GM23338 (cell line): ENCODE data around the gene MYH7. TPM values are rescaled to one million over a fixed set of nuclear protein-coding genes. Genes with fewer than 3 reads are reported as not detected.

Source experiments
- ATAC-seq: fragments of 200-7000 bp; cut with Tn5 transposase; 3 replicates; pipeline ENCODE4 v1.9.1; 2020
- DNase-seq: peaks from one replicate; pipeline ENCODE4 v3.0.0-alpha.2; 2015; ENCODE audit warnings: low spot score
- H2AFZ ChIP-seq: fragments of 200-600 bp; sonication (generic); 2 replicates; pipeline ENCODE4 v1.8.0; 2016; ENCODE audit warnings: antibody characterized with exemption, mild to moderate bottlenecking, moderate library complexity
- H3F3A ChIP-seq: fragments of 200-600 bp; sonication (generic); replicated peaks from 2 replicates; pipeline ENCODE4 v1.8.0; 2017; ENCODE audit warnings: antibody characterized with exemption, mixed run types, low read depth
- H3K27ac ChIP-seq: fragments of 200-600 bp; sonication (generic); 2 replicates; pipeline ENCODE4 v1.6.1; 2016; ENCODE audit warnings: low read depth
- H3K27me3 ChIP-seq: fragments of 200-600 bp; sonication (generic); 2 replicates; pipeline ENCODE4 v1.8.0; 2016; ENCODE audit warnings: mild to moderate bottlenecking, mixed run types, moderate library complexity; ENCODE audit not compliant: insufficient read depth
- H3K36me3 ChIP-seq: fragments of 200-600 bp; sonication (generic); 2 replicates; pipeline ENCODE4 v1.8.0; 2016; ENCODE audit warnings: mild to moderate bottlenecking; ENCODE audit not compliant: insufficient read depth
- H3K4me1 ChIP-seq: fragments of 200-600 bp; sonication (generic); 2 replicates; pipeline ENCODE4 v1.8.0; 2016; ENCODE audit warnings: mild to moderate bottlenecking, moderate library complexity; ENCODE audit not compliant: insufficient read depth
- H3K4me2 ChIP-seq: fragments of 200-600 bp; sonication (generic); 2 replicates; pipeline ENCODE4 v1.7.1; 2017; ENCODE audit warnings: mixed run types
- H3K4me3 ChIP-seq: fragments of 200-600 bp; sonication (generic); 2 replicates; pipeline ENCODE4 v1.6.1; 2016; ENCODE audit warnings: mixed run types
- H3K79me2 ChIP-seq: fragments of 200-600 bp; sonication (generic); replicated peaks from 2 replicates; pipeline ENCODE4 v1.8.0; 2017; ENCODE audit warnings: mild to moderate bottlenecking; ENCODE audit not compliant: insufficient read depth
- H3K9me2 ChIP-seq: fragments of 200-600 bp; sonication (generic); 2 replicates; pipeline ENCODE4 v1.8.0; 2017; ENCODE audit not compliant: insufficient read depth
- H4K20me1 ChIP-seq: fragments of 200-600 bp; sonication (generic); replicated peaks from 2 replicates; pipeline ENCODE4 v1.8.0; 2017; ENCODE audit warnings: mild to moderate bottlenecking; ENCODE audit not compliant: insufficient read depth
- H3K27ac Mint-ChIP-seq: 2 replicates; pipeline ENCODE4 v1.8.0; 2020; ENCODE audit warnings: inconsistent platforms, mild to moderate bottlenecking, moderate library complexity, mixed read lengths
- H3K27me3 Mint-ChIP-seq: 3 replicates; pipeline ENCODE4 v1.8.0; 2022; ENCODE audit warnings: low read depth, mild to moderate bottlenecking, moderate library complexity, mixed read lengths, inconsistent platforms; ENCODE audit not compliant: insufficient read depth, poor library complexity
- H3K36me3 Mint-ChIP-seq: 3 replicates; pipeline ENCODE4 v1.8.0; 2021; ENCODE audit warnings: low read depth, mild to moderate bottlenecking, inconsistent platforms, moderate library complexity, mixed read lengths
- H3K4me1 Mint-ChIP-seq: 3 replicates; pipeline ENCODE4 v1.8.0; 2020; ENCODE audit warnings: mild to moderate bottlenecking, inconsistent platforms, mixed read lengths
- H3K4me3 Mint-ChIP-seq: 3 replicates; pipeline ENCODE4 v1.8.0; 2021; ENCODE audit warnings: moderate library complexity, mild to moderate bottlenecking, inconsistent platforms, mixed read lengths
- H3K9me3 Mint-ChIP-seq: 3 replicates; pipeline ENCODE4 v1.8.0; 2020; ENCODE audit warnings: moderate library complexity, mild to moderate bottlenecking, inconsistent platforms, mixed read lengths
- CTCF ChIP-seq, 2 experiments: fragments of 200-600 bp in 1 of 2; sonication (generic) in 1 of 2; conservative IDR thresholded peaks; 2 replicates each; pipeline versions ENCODE4 v1.5.1 to v1.6.1; 2016 to 2017; ENCODE audit warnings: antibody characterized with exemption in 2 of 2, low read depth in 2 of 2, mild to moderate bottlenecking in 2 of 2, moderate library complexity in 1 of 2
- EZH2 ChIP-seq: fragments of 200-600 bp; sonication (generic); IDR thresholded peaks from one replicate; pipeline ENCODE4 v1.8.0; 2017; ENCODE audit warnings: antibody characterized with exemption, mild to moderate bottlenecking, low read depth; ENCODE audit not compliant: unreplicated experiment
- JUNB ChIP-seq: IDR thresholded peaks from one replicate; pipeline ENCODE4 v1.6.1; 2016; ENCODE audit warnings: antibody characterized with exemption; ENCODE audit not compliant: unreplicated experiment
- NANOG ChIP-seq: IDR thresholded peaks from 2 replicates; pipeline ENCODE4 v1.6.1; 2016; ENCODE audit warnings: antibody characterized with exemption, borderline replicate concordance
- POLR2AphosphoS5 ChIP-seq: IDR thresholded peaks from 2 replicates; pipeline ENCODE4 v1.6.1; 2016; ENCODE audit warnings: antibody characterized with exemption, low read depth
- REST ChIP-seq: IDR thresholded peaks from one replicate; pipeline ENCODE4 v1.6.1; 2018; ENCODE audit warnings: antibody characterized with exemption; ENCODE audit not compliant: unreplicated experiment
- STAT1 ChIP-seq: IDR thresholded peaks from one replicate; pipeline ENCODE4 v1.6.1; 2016; ENCODE audit warnings: antibody characterized with exemption; ENCODE audit not compliant: unreplicated experiment
- ZNF331 ChIP-seq: fragments of 250-450 bp; sonication (Bioruptor Pico); IDR thresholded peaks from 2 replicates; pipeline ENCODE4 v1.5.0; 2020; ENCODE audit warnings: low read depth, mild to moderate bottlenecking, moderate library complexity
- polyA plus RNA-seq: library from polyadenylated mRNA; unstranded; fragments of >200 nt; fragmentation: Nextera tagmentation; extraction: Ambion mirVana; gene quantifications from 2 replicates; pipeline ENCODE4 v1.2.1, GENCODE V29; 2016
- total RNA-seq: library from RNA; depleted of rRNA; stranded (reverse); fragments of >200 nt; shearing (Covaris generic); gene quantifications from 2 replicates; pipeline ENCODE4 v1.2.3, GENCODE V29; 2014

MYH7 gene
- total and polyA plus RNA-seq, 2 experiments from 2014 or later = not detected

GRCh38 chr14:23403139-23403438 is 32.4 kb downstream of the MYH7 start:
- H4K20me1 ChIP-seq = no peaks in the 10 kb centered on the region
- no peaks in the 10 kb centered on the region for H3F3A ChIP-seq
- no peak overlapping the region for H3K4me3 Mint-ChIP-seq
- no peaks in the 10 kb centered on the region; the same call in 2 of the 3 replicates for H3K36me3 Mint-ChIP-seq
- no peak for ATAC-seq
- no peaks in the 10 kb centered on the region for H3K36me3 ChIP-seq
- no peak overlapping the region for H3K27ac ChIP-seq
- H3K4me1 ChIP-seq = no peaks in the 10 kb centered on the region
- H3K4me2 ChIP-seq = no peak overlapping the region
- no peak overlapping the region for H2AFZ ChIP-seq
- no peaks in the 10 kb centered on the region for H3K27me3 ChIP-seq
- H3K79me2 ChIP-seq = no peaks in the 10 kb centered on the region
- no peak for DNase-seq
- peaks cover 23% of the 10 kb centered on the region for H3K27me3 Mint-ChIP-seq
- H3K27ac Mint-ChIP-seq = no peak overlapping the region
- H3K4me1 Mint-ChIP-seq = peaks cover 6% of the 10 kb centered on the region; the same call in 1 of the 3 replicates
- H3K9me3 Mint-ChIP-seq = no peaks in the 10 kb centered on the region; the same call in 2 of the 3 replicates
- H3K4me3 ChIP-seq = no peak overlapping the region
- TF ChIP-seq NANOG (no peak), EZH2 (no peak), ZNF331 (CRISPR knock-in tag) (no peak)
- H3K9me2 ChIP-seq = no peaks in the 10 kb centered on the region; the same call in 1 of the 2 replicates

- TF ChIP-seq POLR2AphosphoS5 (no peak), JUNB (no peak), STAT1 (no peak), REST (no peak), CTCF (conservative IDR thresholded peaks at IDR 0.05; ENCODE audit: low read depth in 2 of 2) (no peak), ZNF331 (CRISPR knock-in tag) (no peak), NANOG (no peak)
- Histone ChIP-seq H3K4me2 (no peak overlapping the region), H3K9me2 (no peaks in the 10 kb centered on the region; the same call in 1 of the 2 replicates), H3K4me3 (no peak overlapping the region), H3K79me2 (no peaks in the 10 kb centered on the region), H3K4me1 (no peaks in the 10 kb centered on the region), H3K27ac (no peak overlapping the region), H3K36me3 (no peaks in the 10 kb centered on the region), H3K27me3 (no peaks in the 10 kb centered on the region), H2AFZ (peak overlapping the region; percentile 74), H3F3A (no peaks in the 10 kb centered on the region), H4K20me1 (no peaks in the 10 kb centered on the region)
- peaks cover 6% of the 10 kb centered on the region; the same call in 1 of the 3 replicates for H3K4me1 Mint-ChIP-seq
- H3K27ac Mint-ChIP-seq = peak overlapping the region; percentile 75; the same call in 1 of the 2 replicates
- peak; percentile 21 for DNase-seq
- H3K27me3 Mint-ChIP-seq = peaks cover 21% of the 10 kb centered on the region
- ATAC-seq = peak; percentile 75
- no peak overlapping the region for H3K4me3 Mint-ChIP-seq
- H3K9me3 Mint-ChIP-seq = no peaks in the 10 kb centered on the region; the same call in 2 of the 3 replicates
- H3K36me3 Mint-ChIP-seq = no peaks in the 10 kb centered on the region; the same call in 2 of the 3 replicates
These were observed 32.9 kb downstream of the MYH7 start for GRCh38 chr14:23402296-23403138.
